Thyroid gland (tissue), 4 donors: Measurements from ENCODE around the gene RTP5.

ENCODE experiments used
- CTCF ChIP-seq, 6 experiments: fragments of 200-600 bp in 3 of 6; fragments of 450-650 bp in 3 of 6; sonication (generic) in 3 of 6; IDR thresholded peaks; one replicate each; pipeline ENCODE4 v1.5.1; 2016 to 2019; ENCODE audit warnings: antibody characterized with exemption in 6 of 6, mild to moderate bottlenecking in 2 of 6, inconsistent platforms in 1 of 6, moderate library complexity in 1 of 6
- POLR2A ChIP-seq, 2 donors: fragments of 450-650 bp; IDR thresholded peaks; one replicate each; pipeline ENCODE4 v1.6.1; 2017; ENCODE audit warnings: antibody characterized with exemption in 2 of 2, mild to moderate bottlenecking in 2 of 2, moderate library complexity in 1 of 2

- TF ChIP-seq CTCF (IDR thresholded peaks at IDR 0.05) (no peak), POLR2A (IDR thresholded peaks at IDR 0.05) (no peak)
These were observed 34.9 kb upstream of the RTP5 start for GRCh38 chr2:241834527-241835210.
